ENCODE results near the gene CREBBP. TPM values are rescaled to one million over a fixed set of nuclear protein-coding genes. Genes with fewer than 3 reads are reported as not detected.

The CREBBP gene
- total and polyA plus RNA-seq, 9 of the 15 experiments (the other 6 are each of a cell fraction or from before 2014, with no cell fraction given): 0.70 to 24.8 (median 5.6) TPM

DNA sequence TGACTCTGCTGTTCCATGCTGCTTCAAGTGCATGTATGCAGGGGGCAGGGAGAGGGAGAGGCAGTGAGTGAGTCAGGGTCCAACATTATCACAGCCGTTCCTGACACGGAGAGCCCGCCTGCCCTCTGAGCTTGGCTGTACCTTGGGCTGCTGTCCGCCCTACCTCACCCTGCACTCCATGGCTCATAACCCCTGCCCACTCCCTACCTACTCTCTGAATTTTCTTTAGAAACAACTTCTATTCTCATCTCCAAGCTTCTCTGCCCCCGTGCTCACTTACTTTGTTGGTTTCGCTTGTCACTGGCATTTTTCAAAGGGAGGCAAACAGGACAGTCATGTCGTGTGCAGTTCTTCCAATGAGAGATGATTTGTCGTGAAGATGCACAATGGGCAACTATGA, 88.8 kb downstream of the CREBBP start:
- no peaks in the 10 kb centered on the region for H3K9me1 ChIP-seq (ENCODE audit: control insufficient read depth, insufficient read depth, low read length)
- peaks cover 33% of the 10 kb centered on the region; the same call in 2 of the 3 replicates for H3K36me3 ChIP-seq (ENCODE audit: control insufficient read depth, insufficient read depth, low read length)
- ChIA-PET POLR2A (no interaction called here), CTCF (ENCODE audit: low intra/inter-chr PET ratio) (no interaction called here)
- H3K4me3 ChIP-seq: no peak overlapping the region
- H3K79me2 ChIP-seq (ENCODE audit: control insufficient read depth, insufficient read depth, low read length): peaks cover 13% of the 10 kb centered on the region; the same call in 1 of the 3 replicates
- peaks cover 4% of the 10 kb centered on the region; the same call in 1 of the 2 replicates for H4K20me1 ChIP-seq (replicated peaks; ENCODE audit: control insufficient read depth, insufficient read depth, low read length)
- DNase-seq (ENCODE audit: extremely low read depth in 1 of 4, low spot score in 3 of 4) (no peak), ATAC-seq (no peak), FAIRE-seq (no peak)
- in situ Hi-C loops (cut with MboI): no loop called here
- peaks cover 0 to 6% of the 10 kb centered on the region in 2 experiments; a peak in 3 of 5 replicates for H3K4me1 ChIP-seq (replicated peaks in 1 of 2; ENCODE audit: control insufficient read depth in 2 of 2, insufficient read depth in 2 of 2, low read length in 2 of 2)
- H3K9me3 ChIP-seq (replicated peaks; ENCODE audit: control insufficient read depth, insufficient read depth, low read depth, low read length): no peaks in the 10 kb centered on the region
- 96% methylated on average over 8 of the region's 8 CpGs for WGBS (ENCODE audit: insufficient coverage, low coverage, missing lambda C conversion rate)
- H3K27ac ChIP-seq (ENCODE audit: extremely low read depth, low read depth, low read length): no peak overlapping the region
- H3K4me2 ChIP-seq (ENCODE audit: insufficient read depth, low read length): no peak overlapping the region
- H3K9ac ChIP-seq (ENCODE audit: insufficient read depth in 1 of 2, low read depth in 2 of 2, low read length in 2 of 2): no peak overlapping the region
- H2AFZ ChIP-seq (ENCODE audit: low read depth, low read length): no peak overlapping the region
- intact Hi-C loops (cut with micrococcal nuclease): no loop called here
- H3K27me3 ChIP-seq (ENCODE audit: control insufficient read depth in 2 of 2, insufficient read depth in 2 of 2, low read length in 2 of 2): no peaks in the 10 kb centered on the region
- BruUV-seq (replicated peaks): no TSS peak
- TF ChIP-seq, protein P1, sequence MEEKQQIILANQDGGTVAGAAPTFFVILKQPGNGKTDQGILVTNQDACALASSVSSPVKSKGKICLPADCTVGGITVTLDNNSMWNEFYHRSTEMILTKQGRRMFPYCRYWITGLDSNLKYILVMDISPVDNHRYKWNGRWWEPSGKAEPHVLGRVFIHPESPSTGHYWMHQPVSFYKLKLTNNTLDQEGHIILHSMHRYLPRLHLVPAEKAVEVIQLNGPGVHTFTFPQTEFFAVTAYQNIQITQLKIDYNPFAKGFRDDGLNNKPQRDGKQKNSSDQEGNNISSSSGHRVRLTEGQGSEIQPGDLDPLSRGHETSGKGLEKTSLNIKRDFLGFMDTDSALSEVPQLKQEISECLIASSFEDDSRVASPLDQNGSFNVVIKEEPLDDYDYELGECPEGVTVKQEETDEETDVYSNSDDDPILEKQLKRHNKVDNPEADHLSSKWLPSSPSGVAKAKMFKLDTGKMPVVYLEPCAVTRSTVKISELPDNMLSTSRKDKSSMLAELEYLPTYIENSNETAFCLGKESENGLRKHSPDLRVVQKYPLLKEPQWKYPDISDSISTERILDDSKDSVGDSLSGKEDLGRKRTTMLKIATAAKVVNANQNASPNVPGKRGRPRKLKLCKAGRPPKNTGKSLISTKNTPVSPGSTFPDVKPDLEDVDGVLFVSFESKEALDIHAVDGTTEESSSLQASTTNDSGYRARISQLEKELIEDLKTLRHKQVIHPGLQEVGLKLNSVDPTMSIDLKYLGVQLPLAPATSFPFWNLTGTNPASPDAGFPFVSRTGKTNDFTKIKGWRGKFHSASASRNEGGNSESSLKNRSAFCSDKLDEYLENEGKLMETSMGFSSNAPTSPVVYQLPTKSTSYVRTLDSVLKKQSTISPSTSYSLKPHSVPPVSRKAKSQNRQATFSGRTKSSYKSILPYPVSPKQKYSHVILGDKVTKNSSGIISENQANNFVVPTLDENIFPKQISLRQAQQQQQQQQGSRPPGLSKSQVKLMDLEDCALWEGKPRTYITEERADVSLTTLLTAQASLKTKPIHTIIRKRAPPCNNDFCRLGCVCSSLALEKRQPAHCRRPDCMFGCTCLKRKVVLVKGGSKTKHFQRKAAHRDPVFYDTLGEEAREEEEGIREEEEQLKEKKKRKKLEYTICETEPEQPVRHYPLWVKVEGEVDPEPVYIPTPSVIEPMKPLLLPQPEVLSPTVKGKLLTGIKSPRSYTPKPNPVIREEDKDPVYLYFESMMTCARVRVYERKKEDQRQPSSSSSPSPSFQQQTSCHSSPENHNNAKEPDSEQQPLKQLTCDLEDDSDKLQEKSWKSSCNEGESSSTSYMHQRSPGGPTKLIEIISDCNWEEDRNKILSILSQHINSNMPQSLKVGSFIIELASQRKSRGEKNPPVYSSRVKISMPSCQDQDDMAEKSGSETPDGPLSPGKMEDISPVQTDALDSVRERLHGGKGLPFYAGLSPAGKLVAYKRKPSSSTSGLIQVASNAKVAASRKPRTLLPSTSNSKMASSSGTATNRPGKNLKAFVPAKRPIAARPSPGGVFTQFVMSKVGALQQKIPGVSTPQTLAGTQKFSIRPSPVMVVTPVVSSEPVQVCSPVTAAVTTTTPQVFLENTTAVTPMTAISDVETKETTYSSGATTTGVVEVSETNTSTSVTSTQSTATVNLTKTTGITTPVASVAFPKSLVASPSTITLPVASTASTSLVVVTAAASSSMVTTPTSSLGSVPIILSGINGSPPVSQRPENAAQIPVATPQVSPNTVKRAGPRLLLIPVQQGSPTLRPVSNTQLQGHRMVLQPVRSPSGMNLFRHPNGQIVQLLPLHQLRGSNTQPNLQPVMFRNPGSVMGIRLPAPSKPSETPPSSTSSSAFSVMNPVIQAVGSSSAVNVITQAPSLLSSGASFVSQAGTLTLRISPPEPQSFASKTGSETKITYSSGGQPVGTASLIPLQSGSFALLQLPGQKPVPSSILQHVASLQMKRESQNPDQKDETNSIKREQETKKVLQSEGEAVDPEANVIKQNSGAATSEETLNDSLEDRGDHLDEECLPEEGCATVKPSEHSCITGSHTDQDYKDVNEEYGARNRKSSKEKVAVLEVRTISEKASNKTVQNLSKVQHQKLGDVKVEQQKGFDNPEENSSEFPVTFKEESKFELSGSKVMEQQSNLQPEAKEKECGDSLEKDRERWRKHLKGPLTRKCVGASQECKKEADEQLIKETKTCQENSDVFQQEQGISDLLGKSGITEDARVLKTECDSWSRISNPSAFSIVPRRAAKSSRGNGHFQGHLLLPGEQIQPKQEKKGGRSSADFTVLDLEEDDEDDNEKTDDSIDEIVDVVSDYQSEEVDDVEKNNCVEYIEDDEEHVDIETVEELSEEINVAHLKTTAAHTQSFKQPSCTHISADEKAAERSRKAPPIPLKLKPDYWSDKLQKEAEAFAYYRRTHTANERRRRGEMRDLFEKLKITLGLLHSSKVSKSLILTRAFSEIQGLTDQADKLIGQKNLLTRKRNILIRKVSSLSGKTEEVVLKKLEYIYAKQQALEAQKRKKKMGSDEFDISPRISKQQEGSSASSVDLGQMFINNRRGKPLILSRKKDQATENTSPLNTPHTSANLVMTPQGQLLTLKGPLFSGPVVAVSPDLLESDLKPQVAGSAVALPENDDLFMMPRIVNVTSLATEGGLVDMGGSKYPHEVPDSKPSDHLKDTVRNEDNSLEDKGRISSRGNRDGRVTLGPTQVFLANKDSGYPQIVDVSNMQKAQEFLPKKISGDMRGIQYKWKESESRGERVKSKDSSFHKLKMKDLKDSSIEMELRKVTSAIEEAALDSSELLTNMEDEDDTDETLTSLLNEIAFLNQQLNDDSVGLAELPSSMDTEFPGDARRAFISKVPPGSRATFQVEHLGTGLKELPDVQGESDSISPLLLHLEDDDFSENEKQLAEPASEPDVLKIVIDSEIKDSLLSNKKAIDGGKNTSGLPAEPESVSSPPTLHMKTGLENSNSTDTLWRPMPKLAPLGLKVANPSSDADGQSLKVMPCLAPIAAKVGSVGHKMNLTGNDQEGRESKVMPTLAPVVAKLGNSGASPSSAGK (IDR thresholded peaks at IDR 0.05): no peak
- TF ChIP-seq ZNF133 (CRISPR knock-in tag; IDR thresholded peaks at IDR 0.05) (no peak), NBN (IDR thresholded peaks at IDR 0.05; ENCODE audit: low read depth) (no peak), ELF2 (CRISPR knock-in tag; IDR thresholded peaks at IDR 0.05) (no peak), EZH2 (IDR thresholded peaks at IDR 0.05; ENCODE audit: borderline replicate concordance, low read depth, low read length) (no peak)
- TF ChIP-seq, protein P2, sequence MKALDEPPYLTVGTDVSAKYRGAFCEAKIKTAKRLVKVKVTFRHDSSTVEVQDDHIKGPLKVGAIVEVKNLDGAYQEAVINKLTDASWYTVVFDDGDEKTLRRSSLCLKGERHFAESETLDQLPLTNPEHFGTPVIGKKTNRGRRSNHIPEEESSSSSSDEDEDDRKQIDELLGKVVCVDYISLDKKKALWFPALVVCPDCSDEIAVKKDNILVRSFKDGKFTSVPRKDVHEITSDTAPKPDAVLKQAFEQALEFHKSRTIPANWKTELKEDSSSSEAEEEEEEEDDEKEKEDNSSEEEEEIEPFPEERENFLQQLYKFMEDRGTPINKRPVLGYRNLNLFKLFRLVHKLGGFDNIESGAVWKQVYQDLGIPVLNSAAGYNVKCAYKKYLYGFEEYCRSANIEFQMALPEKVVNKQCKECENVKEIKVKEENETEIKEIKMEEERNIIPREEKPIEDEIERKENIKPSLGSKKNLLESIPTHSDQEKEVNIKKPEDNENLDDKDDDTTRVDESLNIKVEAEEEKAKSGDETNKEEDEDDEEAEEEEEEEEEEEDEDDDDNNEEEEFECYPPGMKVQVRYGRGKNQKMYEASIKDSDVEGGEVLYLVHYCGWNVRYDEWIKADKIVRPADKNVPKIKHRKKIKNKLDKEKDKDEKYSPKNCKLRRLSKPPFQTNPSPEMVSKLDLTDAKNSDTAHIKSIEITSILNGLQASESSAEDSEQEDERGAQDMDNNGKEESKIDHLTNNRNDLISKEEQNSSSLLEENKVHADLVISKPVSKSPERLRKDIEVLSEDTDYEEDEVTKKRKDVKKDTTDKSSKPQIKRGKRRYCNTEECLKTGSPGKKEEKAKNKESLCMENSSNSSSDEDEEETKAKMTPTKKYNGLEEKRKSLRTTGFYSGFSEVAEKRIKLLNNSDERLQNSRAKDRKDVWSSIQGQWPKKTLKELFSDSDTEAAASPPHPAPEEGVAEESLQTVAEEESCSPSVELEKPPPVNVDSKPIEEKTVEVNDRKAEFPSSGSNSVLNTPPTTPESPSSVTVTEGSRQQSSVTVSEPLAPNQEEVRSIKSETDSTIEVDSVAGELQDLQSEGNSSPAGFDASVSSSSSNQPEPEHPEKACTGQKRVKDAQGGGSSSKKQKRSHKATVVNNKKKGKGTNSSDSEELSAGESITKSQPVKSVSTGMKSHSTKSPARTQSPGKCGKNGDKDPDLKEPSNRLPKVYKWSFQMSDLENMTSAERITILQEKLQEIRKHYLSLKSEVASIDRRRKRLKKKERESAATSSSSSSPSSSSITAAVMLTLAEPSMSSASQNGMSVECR (CRISPR knock-in tag; IDR thresholded peaks at IDR 0.05): no peak
- TF ChIP-seq, protein P3, sequence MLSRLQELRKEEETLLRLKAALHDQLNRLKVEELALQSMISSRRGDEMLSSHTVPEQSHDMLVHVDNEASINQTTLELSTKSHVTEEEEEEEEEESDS (CRISPR knock-in tag; IDR thresholded peaks at IDR 0.05): no peak

All from K562 (cell line).